ENCODE results near the gene IL33. TPM values are rescaled to one million over a fixed set of nuclear protein-coding genes. Genes with fewer than 3 reads are reported as not detected.

IL33 gene
- total and polyA plus RNA-seq, 2 of the 8 experiments (the other 6 are each of a cell fraction or from before 2014, with no cell fraction given) = not detected

DNA sequence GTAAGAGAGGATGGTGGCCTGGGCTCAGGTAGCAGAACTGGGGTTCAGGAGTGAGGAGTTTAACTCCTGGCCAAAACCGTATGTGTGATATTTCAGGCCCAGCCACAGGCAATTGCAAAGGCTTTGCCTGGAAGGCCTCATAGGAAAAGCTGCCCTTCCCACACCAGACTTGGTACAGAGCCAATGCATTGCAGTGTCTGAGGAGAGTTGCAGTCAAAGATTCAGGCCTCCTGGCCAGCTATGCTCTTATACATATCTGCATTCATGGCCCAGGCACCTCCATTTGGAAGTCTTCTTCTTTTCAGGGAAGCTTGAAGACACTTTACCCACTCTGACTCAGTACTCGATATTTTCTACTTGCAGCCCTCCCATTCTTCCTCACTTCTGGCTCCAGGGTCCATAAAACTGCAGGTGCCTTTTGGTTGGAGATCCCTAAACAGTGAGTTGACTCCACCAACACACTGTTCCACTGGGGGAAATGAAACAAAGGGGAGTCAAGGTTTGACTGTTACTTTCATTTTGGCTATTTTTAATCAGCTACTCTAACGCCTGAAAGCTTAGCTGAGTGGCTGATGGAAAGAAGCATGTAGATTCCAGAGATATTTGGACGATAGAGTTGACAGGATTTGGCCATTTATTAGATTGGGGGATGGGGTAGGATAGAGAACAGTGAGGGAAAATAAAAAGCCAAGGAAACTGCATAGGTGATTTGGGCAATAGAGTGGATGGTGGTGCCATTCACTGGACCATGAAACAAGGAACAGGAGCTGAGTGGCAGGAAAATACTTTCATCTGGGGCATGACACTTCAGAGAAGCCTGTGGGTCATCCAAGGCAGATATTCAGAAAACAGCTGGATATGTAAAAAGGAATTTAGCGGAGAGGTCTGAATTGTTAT lies 30.6 kb upstream of the IL33 start:
- TF ChIP-seq KDM1A (IDR thresholded peaks at IDR 0.05; ENCODE audit: borderline replicate concordance, low read length) (no peak), RNF2 (IDR thresholded peaks at IDR 0.05; ENCODE audit: borderline replicate concordance, low read depth, low read length, missing control alignments, poor library complexity, severe bottlenecking) (no peak), KDM5A (IDR thresholded peaks at IDR 0.05; ENCODE audit: low read length) (no peak), SIX5 (IDR thresholded peaks at IDR 0.05; ENCODE audit: low read depth, low read length) (no peak), USF2 (IDR thresholded peaks at IDR 0.05; ENCODE audit: low read length) (no peak)
- FAIRE-seq (no peak), DNase-seq (ENCODE audit: low read depth in 1 of 2, low spot score in 2 of 2) (no peak)
- H3K4ac ChIP-seq (replicated peaks; ENCODE audit: insufficient read length, low read depth, low read length) = no peak overlapping the region
- ChIA-PET CTCF (ENCODE audit: partially characterized antibody) (interaction anchor here (0.7 to 2.6 kb wide), 6 partner anchors 9 to 121 kb away, joined by 3 to 12 read pairs (median 3); no protein-coding TSS in a partner anchor), POLR2A (ENCODE audit: partially characterized antibody) (interaction anchor here (0.7 to 1.7 kb wide), 5 partner anchors 10 to 105 kb away, joined by 3 to 7 read pairs (median 4); no protein-coding TSS in a partner anchor)
- no peak overlapping the region for H4K5ac ChIP-seq (ENCODE audit: insufficient read length, low read depth, low read length)
- H3K4me3 ChIP-seq (ENCODE audit: extremely low read depth in 1 of 4, insufficient read depth in 2 of 4, low read depth in 3 of 4, low read length in 4 of 4) = no peak overlapping the region
- H4K91ac ChIP-seq (replicated peaks; ENCODE audit: insufficient read length, low read length) = no peak overlapping the region
- no peak overlapping the region for H2AK5ac ChIP-seq (ENCODE audit: low read depth, low read length)
- no peak overlapping the region for H2BK5ac ChIP-seq (ENCODE audit: low read depth, low read length)
- no peaks in the 10 kb centered on the region for H3K79me1 ChIP-seq (ENCODE audit: low read depth, low read length)
- H4K20me1 ChIP-seq (replicated peaks in 1 of 2; ENCODE audit: control insufficient read depth in 1 of 2, insufficient read depth in 2 of 2, low read length in 2 of 2) = no peaks in the 10 kb centered on the region
- H2AFZ ChIP-seq (ENCODE audit: low read length) = no peak overlapping the region
- no peak overlapping the region for H2BK12ac ChIP-seq (ENCODE audit: low read depth, low read length)
- H3K18ac ChIP-seq (ENCODE audit: extremely low read depth, low read length) = no peak overlapping the region
- H3K23ac ChIP-seq (ENCODE audit: insufficient read length) = no peak overlapping the region
- no peak overlapping the region for H3K14ac ChIP-seq (ENCODE audit: insufficient read length)
- no peak overlapping the region for H2BK15ac ChIP-seq (ENCODE audit: low read length)
- no peak overlapping the region for H2BK120ac ChIP-seq (replicated peaks; ENCODE audit: low read depth, low read length)
- H3K56ac ChIP-seq (replicated peaks; ENCODE audit: insufficient read length, low read depth, low read length) = no peak overlapping the region
- no peaks in the 10 kb centered on the region; a peak in 1 of 4 replicates for H3K9me3 ChIP-seq (ENCODE audit: insufficient read depth in 2 of 2, low read depth in 1 of 2, low read length in 1 of 2)
- H3K23me2 ChIP-seq (ENCODE audit: low read depth, low read length) = no peaks in the 10 kb centered on the region
- WGBS, 2 experiments (ENCODE audit: extremely low coverage in 1 of 2, insufficient coverage in 1 of 2, insufficient read length in 1 of 2, insufficient replicate concordance in 2 of 2, low coverage in 1 of 2, low lambda C conversion rate in 2 of 2, missing lambda C conversion rate in 1 of 2) = 78% methylated on average over 5 of the region's 5 CpGs; no CpG with 5 or more reads in 1 of the 2 experiments
- H3K9ac ChIP-seq (replicated peaks in 1 of 4; ENCODE audit: extremely low read depth in 1 of 4, low read depth in 3 of 4, low read length in 3 of 4) = no peak overlapping the region
- no peak overlapping the region for H2BK20ac ChIP-seq (ENCODE audit: low read length)
- no peak overlapping the region for H4K8ac ChIP-seq (ENCODE audit: extremely low read depth, insufficient read depth, low read length)
- peaks cover 0 to 5% (median 0%) of the 10 kb centered on the region in 4 experiments; a peak in 2 of 7 replicates for H3K4me1 ChIP-seq (replicated peaks in 1 of 4; ENCODE audit: control insufficient read depth in 3 of 4, insufficient read depth in 4 of 4, low read length in 3 of 4)
- no peaks in the 10 kb centered on the region for H3K79me2 ChIP-seq (ENCODE audit: control insufficient read depth in 1 of 2, insufficient read depth in 2 of 2, low read length in 2 of 2)
- H3K27me3 ChIP-seq (replicated peaks in 1 of 4; ENCODE audit: control insufficient read depth in 3 of 4, extremely low read depth in 1 of 4, insufficient read depth in 3 of 4, low read length in 3 of 4) = no peaks in the 10 kb centered on the region
- no peak overlapping the region for H3K27ac ChIP-seq (ENCODE audit: low read depth, low read length)
- no peak overlapping the region for H3K4me2 ChIP-seq (ENCODE audit: insufficient read depth in 1 of 2, low read depth in 2 of 2, low read length in 2 of 2)
- no peaks in the 10 kb centered on the region; a peak in 3 of 8 replicates for H3K36me3 ChIP-seq (ENCODE audit: control insufficient read depth in 2 of 4, insufficient read depth in 4 of 4, low read length in 3 of 4)
